Renal pelvis (tissue), 4 donors: ENCODE results near the gene FBXO47. TPM values are rescaled to one million over a fixed set of nuclear protein-coding genes. Genes with fewer than 3 reads are reported as not detected.

Experiments
- DNase-seq: peaks from one replicate; pipeline ENCODE4 v3.0.0-alpha.2; 2013
- polyA plus RNA-seq, 3 donors: library from polyadenylated mRNA; unstranded; fragments of 120-200 nt; gene quantifications; one replicate each; pipeline ENCODE4 v1.2.1, GENCODE V29; 2013; ENCODE audit not compliant: insufficient read length in 3 of 3

FBXO47 gene
- polyA plus RNA-seq, 3 donors, result 0.10 TPM; not detected in 2

GRCh38 chr17:38905375-38905774 is 61.8 kb downstream of the FBXO47 start:
- no peak for DNase-seq

DNA sequence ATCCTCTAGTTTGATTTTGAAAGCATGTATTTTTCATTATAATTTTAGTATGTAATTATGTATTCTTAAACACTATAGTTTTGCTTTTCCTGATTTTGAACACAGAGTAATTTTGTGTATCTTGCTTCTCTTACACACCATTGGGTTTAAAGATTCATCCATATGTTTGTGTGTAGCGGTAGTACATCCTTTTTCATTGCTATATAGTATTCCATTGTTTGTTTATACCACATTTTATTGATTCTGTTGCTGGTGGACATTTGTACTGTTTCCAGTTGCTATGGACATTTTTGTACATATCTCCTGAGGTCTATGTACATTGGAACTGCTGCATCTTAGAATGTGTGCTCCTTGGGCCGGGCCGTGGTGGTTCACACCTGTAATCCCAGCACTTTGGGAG is 62.3 kb downstream of the FBXO47 start:
- DNase-seq, result no peak

- no peak for DNase-seq
Observed at GRCh38 chr17:38903404-38903803, 63.8 kb downstream of the FBXO47 start.

DNA sequence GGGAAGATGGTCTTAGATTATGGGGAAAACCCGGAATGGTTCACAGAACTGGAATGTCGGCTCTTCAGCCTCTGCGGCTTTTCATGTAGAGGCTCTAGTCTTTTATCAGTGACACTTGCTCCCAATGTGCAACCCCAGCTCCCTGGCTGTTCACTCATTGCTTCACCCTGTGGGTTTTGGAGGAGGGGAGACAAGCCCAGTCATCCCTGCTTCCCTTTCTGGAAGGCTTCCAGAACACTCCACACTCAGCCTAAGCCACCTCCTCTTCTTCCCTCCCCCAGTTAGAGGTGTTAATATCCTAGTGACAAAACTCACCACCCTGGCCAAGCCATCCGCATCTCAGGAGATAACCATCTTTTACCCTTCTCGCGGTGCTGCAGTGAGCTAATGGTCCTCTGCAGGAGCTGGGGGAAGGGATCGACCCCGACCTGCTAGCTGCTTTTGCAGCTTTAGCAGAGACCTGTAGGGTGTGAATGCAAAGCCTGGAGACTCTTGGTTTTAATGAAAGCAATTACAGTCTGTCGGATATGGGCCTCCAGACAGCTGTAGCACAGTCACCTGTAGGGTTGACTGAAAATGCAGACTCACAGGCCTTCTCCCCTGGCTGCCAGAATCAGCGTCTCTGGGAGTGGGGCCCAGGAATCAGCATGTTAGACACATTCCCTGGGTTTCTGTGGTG is 66.1 kb downstream of the FBXO47 start:
- DNase-seq, result no peak

DNA sequence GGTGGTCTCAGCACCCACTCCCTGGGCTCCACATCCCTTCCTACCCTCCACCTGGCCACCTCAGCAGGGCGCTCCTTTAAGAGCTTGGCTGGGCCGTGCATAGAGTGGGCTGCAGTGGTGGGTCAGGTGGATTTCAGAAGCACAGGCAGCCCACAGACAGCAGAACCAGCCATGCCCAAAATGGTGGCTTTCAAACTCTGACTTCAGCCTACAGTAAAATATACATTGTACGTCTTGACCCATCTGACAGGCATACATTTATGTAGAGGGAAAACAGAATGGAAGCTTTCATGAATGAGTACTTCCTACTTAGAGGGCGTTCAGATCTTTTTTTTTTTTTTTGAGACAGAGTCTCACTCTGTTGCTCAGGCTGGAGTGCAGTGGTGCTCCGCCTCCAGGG is 67.8 kb downstream of the FBXO47 start:
- DNase-seq, result no peak

DNA sequence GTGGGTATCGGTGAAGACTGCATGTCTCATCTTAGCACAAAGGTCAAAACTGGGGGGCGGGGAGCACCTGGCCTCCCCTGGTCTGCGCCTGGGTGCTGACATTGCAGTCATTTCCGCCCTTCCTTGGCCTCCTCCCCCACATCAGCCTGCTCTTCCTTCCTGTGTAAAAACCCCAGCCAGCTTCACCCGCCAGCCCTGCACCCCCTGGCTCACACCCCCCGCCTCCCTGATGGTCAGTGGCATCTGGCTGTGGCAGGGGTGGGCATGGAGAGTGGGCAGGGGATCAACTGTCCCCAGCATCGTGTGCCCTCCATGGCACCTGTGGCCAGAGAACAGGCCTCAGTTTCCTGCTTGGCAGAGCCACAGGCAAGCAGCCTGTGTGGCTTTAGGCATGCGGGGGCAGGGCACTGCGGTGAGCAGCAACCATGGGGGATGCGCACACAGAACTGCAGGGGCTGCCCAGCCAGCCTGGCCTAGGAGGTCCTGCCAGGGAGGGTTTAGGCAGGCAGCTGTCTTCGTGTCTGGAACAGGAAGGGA is 68.3 kb downstream of the FBXO47 start:
- no peak for DNase-seq

GRCh38 chr17:38898291-38898679 is 68.9 kb downstream of the FBXO47 start:
- DNase-seq, result no peak

DNA sequence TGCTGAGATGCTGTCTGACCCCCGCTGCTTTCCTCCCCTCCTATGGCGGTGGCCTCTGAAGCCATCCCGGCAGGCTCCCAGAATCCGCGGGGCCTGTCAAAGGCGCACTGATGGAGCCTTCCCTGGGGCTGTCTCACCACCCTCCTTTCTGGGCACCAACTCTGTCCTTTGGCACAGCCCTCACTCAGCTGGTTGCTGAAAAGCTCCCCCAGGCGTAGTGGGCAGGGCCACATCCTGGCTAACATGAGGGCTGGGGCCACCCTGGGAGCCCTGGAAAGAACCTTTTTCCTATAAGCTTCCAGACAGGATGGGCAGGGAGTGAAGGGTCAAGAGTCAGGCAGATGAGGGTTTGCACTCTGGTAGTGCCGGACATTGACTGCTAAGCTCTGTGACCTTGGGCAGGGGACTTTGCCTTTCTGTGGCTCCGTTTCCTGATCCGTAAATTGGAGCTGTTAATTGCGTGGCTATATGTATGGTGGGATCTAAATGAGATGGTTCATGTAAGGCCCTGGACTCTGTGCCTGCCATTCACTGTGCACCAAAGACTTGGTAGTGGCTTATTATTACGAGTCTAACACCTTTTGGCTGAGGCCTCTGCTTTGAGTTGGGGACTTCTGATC is 69.4 kb downstream of the FBXO47 start:
- DNase-seq, result no peak

DNA sequence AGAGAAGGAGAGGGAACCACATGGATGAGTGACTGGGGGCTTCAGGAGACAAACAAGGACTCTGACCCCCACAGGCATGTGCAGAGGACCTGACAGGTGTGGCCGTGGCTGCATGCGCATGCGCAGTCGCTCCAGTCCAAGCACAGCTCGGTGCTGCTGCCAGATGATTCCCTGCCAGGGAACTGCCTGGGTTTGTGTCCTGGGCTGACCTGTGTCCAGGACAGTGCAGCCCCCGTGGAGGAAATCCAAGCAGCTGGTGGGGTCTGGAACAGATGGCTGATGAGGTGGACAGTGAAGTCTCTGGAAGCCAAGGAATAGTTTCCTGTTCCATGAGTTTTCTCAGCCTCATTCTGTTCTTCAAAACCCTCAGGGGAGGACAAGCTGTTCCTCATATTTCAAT is 70.0 kb downstream of the FBXO47 start:
- no peak for DNase-seq

DNA sequence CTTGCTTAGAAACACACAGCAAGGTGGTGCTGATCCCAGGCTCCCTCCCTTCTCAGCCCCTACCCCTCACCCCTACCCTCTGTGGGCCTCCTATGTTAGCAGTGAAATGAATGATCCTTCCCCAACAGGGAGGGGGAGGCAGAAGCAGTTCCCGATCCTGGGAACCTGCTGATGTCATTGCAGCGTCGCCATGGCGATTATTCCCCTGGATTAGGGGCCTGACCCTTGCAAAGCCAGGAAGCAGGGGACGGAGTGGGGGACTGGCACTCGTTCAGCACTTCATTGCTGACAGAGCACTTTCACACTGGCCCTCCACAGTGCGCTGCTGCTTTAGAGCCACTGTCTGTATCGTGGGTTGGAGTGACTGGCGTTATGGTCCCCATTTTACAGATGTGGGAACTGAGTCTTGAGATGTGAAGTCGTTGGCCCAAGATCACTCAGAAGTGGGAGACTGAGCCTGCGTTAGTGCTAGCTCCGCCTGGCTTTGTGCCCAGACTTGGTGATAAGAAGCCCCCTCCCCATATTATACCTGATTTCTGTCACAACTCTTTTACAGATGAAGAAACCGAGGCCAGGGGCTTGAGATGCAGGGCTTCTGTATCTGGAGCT is 70.8 kb downstream of the FBXO47 start:
- no peak for DNase-seq

GRCh38 chr17:38894276-38894675 is 72.9 kb downstream of the FBXO47 start:
- no peak for DNase-seq

- no peak for DNase-seq
Observed at GRCh38 chr17:38893607-38894006, 73.6 kb downstream of the FBXO47 start.

DNA sequence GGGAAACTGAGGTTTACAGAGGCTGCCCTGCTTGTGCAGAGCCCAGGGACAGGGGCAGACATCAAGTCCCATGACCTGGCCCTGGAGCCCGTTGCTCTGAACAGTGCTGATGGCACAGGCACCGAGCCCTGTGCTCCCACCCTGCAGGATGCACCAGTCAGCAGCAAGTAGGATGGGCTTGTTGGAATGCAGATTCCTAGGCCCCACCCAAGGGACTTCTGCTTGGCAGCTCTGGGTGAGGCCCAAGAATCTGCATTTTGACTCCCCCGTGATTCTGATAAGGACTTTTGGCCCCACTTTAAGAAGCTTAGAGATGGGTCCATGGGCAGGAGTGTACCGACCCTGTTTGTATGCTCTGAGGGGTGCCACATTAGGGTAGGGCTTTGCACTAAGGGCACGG is 74.1 kb downstream of the FBXO47 start:
- no peak for DNase-seq

DNA sequence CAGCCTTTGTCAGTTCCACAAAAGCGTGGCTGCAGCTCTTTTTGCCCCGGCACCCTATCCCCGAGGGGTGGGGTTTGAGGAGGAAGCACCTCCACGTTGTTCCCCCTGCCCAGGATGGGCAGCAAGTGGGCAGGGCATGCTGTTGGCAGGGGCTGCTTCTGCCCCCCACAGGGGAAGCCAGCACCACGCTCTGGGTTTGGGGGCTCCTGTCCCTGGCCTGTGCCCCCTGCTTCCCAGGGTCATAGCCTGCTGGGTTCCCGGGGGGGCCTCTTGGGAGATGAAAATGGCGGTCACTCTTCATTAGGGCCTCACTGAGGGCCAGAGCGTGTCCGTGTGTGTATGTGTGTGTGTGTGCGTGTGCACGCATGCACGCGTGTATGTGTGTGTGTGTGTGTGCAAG is 74.6 kb downstream of the FBXO47 start:
- no peak for DNase-seq

DNA sequence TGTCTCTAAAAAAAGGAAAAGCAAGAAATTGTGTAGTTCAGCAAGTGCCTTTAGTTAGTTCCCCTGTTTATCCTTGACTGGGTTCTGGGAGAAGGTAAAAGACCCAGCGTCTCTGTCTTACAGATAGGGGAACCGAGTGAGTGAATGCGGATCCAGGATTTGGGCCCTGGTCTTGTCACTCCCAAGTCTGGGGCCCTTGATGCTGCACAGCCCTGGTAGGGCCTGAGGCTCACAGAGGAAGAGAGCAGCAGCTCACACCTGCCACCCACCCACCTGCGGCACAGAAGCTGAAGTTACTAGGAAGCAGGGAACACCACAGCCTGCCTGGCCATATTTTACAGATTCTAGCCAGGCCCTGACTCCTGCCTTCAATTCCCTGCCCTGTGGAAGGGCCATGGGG is 75.1 kb downstream of the FBXO47 start:
- DNase-seq, result no peak

DNA sequence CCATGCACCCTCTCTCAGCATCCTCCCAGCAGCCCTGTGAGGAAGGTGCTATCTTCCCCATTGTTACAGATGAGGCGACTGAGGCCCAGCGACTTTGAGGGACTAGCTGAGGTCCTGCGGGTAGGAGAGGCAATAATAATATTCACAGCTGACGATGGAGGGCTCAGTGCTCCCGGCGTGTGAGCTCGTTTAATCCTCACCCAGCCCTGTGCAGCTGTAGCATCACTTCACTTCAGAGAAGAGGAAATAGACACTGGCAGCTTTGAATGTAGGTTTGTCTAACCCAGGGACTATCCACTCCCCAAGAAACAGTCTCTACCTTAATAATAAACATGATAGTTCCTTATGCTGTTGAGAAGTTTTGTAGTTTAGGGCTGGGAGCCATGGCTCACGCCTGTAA is 75.8 kb downstream of the FBXO47 start:
- no peak for DNase-seq

DNA sequence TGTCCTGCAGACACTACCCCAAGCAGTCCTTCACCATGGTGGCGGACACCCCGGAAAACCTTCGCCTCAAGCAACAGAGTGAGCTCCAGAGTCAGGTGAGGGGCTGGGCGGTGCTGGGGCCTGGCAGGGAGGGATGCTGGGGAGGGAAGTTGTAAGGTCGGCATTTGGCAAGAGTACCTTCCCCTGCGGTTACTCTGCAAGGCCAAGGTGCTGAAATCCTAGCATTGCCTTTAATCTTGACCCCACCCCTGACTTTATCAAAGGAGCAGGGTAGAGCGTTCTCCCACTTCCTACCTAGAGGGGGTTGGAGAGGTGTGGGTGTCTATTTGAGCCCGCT is 76.8 kb downstream of the FBXO47 start:
- DNase-seq, result no peak

DNA sequence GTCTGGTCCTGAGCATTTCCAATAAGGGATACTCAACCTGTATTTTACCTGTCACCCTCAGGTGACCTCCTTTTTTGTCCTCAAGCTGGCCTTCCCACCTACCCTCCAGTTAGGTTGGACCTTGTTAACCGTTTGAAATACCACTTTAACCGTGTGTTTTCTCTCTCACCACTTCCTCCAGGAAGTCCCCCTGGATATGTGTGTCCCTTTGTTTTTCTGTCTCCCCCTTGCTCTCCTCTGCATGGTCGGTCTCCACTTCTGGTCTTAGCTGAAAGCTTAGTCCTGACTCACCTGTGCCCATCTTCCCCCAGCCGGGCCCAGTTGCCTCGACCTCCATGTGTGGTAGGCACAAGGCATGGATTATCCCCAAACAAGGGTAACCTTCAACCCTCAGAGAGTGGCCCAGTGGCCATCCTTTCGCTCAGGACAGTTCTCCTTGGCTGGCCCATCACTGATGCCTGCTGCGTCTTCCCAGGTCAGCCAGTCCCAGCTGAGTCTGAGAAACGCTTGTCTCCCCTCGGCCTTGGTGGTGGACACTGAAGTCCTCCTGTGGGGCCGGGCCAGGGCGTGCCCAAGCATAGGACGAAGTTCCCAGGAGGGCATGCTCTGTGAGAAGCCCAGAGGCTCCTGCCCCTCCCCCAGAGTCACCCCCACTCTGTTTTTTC is 77.3 kb downstream of the FBXO47 start:
- no peak for DNase-seq

DNA sequence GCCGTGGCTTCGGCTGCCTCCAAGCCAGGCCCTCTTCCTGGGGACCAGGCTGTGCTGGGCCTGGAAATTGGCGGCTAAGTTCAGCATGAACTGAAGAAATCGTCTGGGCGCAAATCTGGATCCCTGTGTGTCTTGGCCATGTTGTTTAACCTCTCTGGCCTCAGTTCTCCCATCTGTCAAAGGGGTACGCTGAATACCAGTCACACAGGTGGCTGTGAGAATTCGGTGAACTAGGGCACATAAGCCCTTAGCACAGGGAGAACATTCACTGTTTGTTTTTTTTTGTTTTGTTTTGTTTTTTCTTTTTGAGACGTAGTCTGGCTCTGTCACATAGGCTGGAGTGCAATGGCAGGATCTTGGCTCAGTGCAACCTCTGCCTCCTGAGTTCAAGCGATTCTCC is 78.4 kb downstream of the FBXO47 start:
- no peak for DNase-seq

GRCh38 chr17:38886643-38887010 is 80.6 kb downstream of the FBXO47 start:
- DNase-seq, result no peak
